ENCODE measurements around the gene DCTN1.

- TF ChIP-seq CTCF (conservative IDR thresholded peaks at IDR 0.05; ENCODE audit: low read length), result no peak
- TF ChIP-seq EZH2phosphoT487 (IDR thresholded peaks at IDR 0.05; ENCODE audit: borderline replicate concordance), result no peak
Observed at GRCh38 chr2:74423231-74424095, 43.4 kb upstream of the DCTN1 start.

Data from Loucy (cell line).